SU-DHL-6 (cell line): ENCODE results near the gene IKZF2.

Experiments used
- CTCF ChIP-seq: fragments of 200-600 bp; sonication (generic); IDR thresholded peaks from one replicate; pipeline ENCODE4 v1.5.1; 2017; ENCODE audit warnings: antibody characterized with exemption, mild to moderate bottlenecking, low read length, moderate library complexity; ENCODE audit not compliant: insufficient read depth, poor library complexity, severe bottlenecking
- EZH2phosphoT487 ChIP-seq: fragments of 200-600 bp; sonication (generic), shearing (Covaris generic); conservative IDR thresholded peaks from 2 replicates; pipeline ENCODE4 v1.6.1; 2018; ENCODE audit warnings: mild to moderate bottlenecking, antibody characterized with exemption, low read length, moderate library complexity, mixed read lengths

- TF ChIP-seq CTCF, result no peak
- no peak for TF ChIP-seq EZH2phosphoT487
Measured at GRCh38 chr2:213021971-213022899, 129.2 kb downstream of the IKZF2 start.
